Measurements from ENCODE around the gene RCL1. TPM values are rescaled to one million over a fixed set of nuclear protein-coding genes. Genes with fewer than 3 reads are reported as not detected.
"Not testable (repeated sequence)": the region's sequence is repeated elsewhere in the genome, so short reads cannot be mapped to it uniquely, and the experiment has no call there.

The RCL1 gene
- total and polyA plus RNA-seq, 7 experiments from 2014 or later, result 21.5 to 39.4 (median 24.2) TPM

DNA sequence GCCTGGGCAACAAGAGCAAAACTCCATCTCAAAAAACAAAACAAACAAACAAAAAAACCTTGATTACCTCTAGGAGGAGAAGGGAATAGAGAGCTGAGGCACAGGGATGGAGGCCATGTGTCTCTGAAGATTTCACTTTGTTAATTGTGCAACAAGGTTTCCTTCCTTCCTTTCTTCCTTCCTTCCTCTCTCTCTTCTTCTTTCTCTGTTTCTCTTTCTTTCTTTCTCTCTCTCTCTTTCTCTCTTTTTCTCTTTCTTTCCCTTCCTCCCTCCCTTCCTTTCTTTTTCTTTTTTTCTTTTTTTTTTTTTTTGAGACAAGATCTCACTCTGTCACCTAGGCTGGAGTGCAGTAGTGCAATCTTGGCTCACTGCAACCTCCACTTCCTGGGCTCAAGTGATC lies 38.2 kb upstream of the RCL1 start:
- CTCF ChIA-PET; H3K36me3 ChIP-seq (ENCODE audit: control insufficient read depth in 2 of 3, insufficient read depth in 3 of 3, low read length in 3 of 3); H3K27me3 ChIP-seq (ENCODE audit: control insufficient read depth in 2 of 2, insufficient read depth in 2 of 2, low read length in 2 of 2); H3K4me3 ChIP-seq (ENCODE audit: low read length); DNase-seq; H3K36me3 Mint-ChIP-seq; H3K9me3 ChIP-seq (ENCODE audit: control insufficient read depth in 2 of 3, low read length in 3 of 3); ATAC-seq; H3K27ac ChIP-seq (ENCODE audit: low read depth, low read length); H3K4me3 Mint-ChIP-seq; H3K27ac Mint-ChIP-seq; H3K4me1 ChIP-seq (ENCODE audit: control insufficient read depth in 2 of 2, insufficient read depth in 2 of 2, low read length in 2 of 2); H3K9me3 Mint-ChIP-seq: not testable (repeated sequence)
- H3K4me1 Mint-ChIP-seq, result peaks cover 0 to 11% (median 4%) of the 10 kb centered on the region in 7 donors
- peaks cover 0 to 13% (median 0%) of the 10 kb centered on the region in 5 donors for H3K27me3 Mint-ChIP-seq
- intact Hi-C loops (cut with micrococcal nuclease), result loop anchor here in 1 of 2 donors (5.0 to 10.0 kb wide), 2 partner anchors 152 to 510 kb away; no protein-coding TSS in a partner anchor
- POLR2A ChIA-PET, result interaction anchor here (0.6 kb wide), 1 partner anchor 1830 kb away, joined by 5 read pairs; no protein-coding TSS in a partner anchor

DNA sequence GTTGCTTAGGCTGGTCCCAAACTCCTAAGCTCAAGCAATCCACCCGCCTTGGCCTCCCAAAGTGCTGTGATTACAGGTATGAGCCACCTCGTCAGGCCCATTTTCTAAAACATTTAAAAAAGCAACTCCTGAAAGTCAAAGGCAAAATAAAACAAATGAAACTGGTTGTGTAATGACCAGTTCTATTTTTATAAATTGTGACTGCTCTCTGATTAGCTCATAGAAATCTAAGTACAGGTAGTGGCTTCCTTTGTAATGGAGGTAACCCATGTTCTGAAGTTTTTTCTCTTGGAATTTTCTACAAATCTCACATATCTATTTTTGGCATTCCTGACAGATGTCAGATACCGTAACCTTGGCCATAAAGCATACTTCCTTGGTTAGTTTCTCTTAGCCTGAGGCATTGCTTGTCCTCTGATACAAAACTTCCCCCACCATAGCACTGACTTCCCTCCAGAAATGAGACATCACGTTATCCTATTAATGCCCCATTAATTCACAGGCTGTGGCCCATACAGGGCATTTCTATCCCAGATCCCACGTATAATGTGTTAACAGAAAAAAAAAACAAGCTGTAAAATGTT lies 37.6 kb upstream of the RCL1 start:
- Mint-ChIP-seq H3K4me1 (peaks cover 0 to 8% (median 4%) of the 10 kb centered on the region in 7 donors), H3K36me3 (no peaks in the 10 kb centered on the region), H3K27me3 (peaks cover 0 to 13% (median 0%) of the 10 kb centered on the region in 5 donors), H3K4me3 (no peak overlapping the region), H3K9me3 (no peaks in the 10 kb centered on the region), H3K27ac (no peak overlapping the region)
- ChIA-PET POLR2A (interaction anchor here (0.6 kb wide), 1 partner anchor 1830 kb away, joined by 5 read pairs; no protein-coding TSS in a partner anchor), CTCF (no interaction called here)
- H3K4me3 ChIP-seq (ENCODE audit: low read length), result no peak overlapping the region
- intact Hi-C loops (cut with micrococcal nuclease), result loop anchor here in 1 of 2 donors (10.0 kb wide), 1 partner anchor 510 kb away; no protein-coding TSS in a partner anchor
- no peaks in the 10 kb centered on the region for H3K36me3 ChIP-seq (ENCODE audit: control insufficient read depth in 2 of 3, insufficient read depth in 3 of 3, low read length in 3 of 3)
- H3K9me3 ChIP-seq (ENCODE audit: control insufficient read depth in 2 of 3, low read length in 3 of 3), result no peaks in the 10 kb centered on the region
- no peaks in the 10 kb centered on the region for H3K27me3 ChIP-seq (ENCODE audit: control insufficient read depth in 2 of 2, insufficient read depth in 2 of 2, low read length in 2 of 2)
- H3K27ac ChIP-seq (ENCODE audit: low read depth, low read length), result no peak overlapping the region
- ATAC-seq (no peak), DNase-seq (no peak)
- peaks cover 0 to 3% of the 10 kb centered on the region in 2 donors for H3K4me1 ChIP-seq (ENCODE audit: control insufficient read depth in 2 of 2, insufficient read depth in 2 of 2, low read length in 2 of 2)

DNA sequence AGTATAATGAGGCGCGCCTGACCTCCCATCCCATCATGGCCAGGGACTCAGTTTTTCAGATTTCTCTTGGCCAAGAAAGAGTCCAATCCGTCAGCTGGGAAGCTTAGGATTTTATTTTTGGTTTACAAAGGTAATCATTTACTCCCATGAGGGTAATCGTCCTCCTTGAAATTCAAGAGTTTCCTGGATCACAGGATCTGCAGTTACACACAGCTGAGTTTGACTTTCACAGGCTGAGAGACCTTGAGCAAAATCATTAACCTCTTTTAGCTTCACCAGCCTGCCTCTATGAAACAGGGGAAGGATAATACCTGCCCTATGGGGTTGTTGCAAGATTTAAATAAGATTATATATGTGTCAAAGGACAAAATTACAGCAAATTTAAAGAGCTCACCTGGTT lies 36.3 kb upstream of the RCL1 start:
- Histone ChIP-seq H3K4me1 (ENCODE audit: control insufficient read depth in 2 of 2, insufficient read depth in 2 of 2, low read length in 2 of 2) (peaks cover 0 to 3% of the 10 kb centered on the region in 2 donors), H3K9me3 (ENCODE audit: control insufficient read depth in 2 of 3, low read length in 3 of 3) (no peaks in the 10 kb centered on the region), H3K27ac (ENCODE audit: low read depth, low read length) (no peak overlapping the region), H3K4me3 (ENCODE audit: low read length) (no peak overlapping the region), H3K27me3 (ENCODE audit: control insufficient read depth in 2 of 2, insufficient read depth in 2 of 2, low read length in 2 of 2) (no peaks in the 10 kb centered on the region), H3K36me3 (ENCODE audit: control insufficient read depth in 2 of 3, insufficient read depth in 3 of 3, low read length in 3 of 3) (no peaks in the 10 kb centered on the region)
- intact Hi-C loops (cut with micrococcal nuclease), result loop anchor here in 1 of 2 donors (10.0 kb wide), 1 partner anchor 508 kb away; no protein-coding TSS in a partner anchor
- DNase-seq (no peak), ATAC-seq (no peak)
- ChIA-PET POLR2A (interaction anchor here (0.6 kb wide), 1 partner anchor 855 kb away, joined by 3 read pairs; no protein-coding TSS in a partner anchor), CTCF (interaction anchor here (0.6 to 1.2 kb wide), 4 partner anchors 10 to 628 kb away, joined by 3 to 6 read pairs (median 4); no protein-coding TSS in a partner anchor)
- Mint-ChIP-seq H3K4me3 (no peak overlapping the region), H3K27me3 (peaks cover 0 to 15% (median 3%) of the 10 kb centered on the region in 5 donors), H3K4me1 (peaks cover 0 to 8% (median 4%) of the 10 kb centered on the region in 7 donors), H3K9me3 (no peaks in the 10 kb centered on the region), H3K36me3 (no peaks in the 10 kb centered on the region), H3K27ac (no peak overlapping the region)

DNA sequence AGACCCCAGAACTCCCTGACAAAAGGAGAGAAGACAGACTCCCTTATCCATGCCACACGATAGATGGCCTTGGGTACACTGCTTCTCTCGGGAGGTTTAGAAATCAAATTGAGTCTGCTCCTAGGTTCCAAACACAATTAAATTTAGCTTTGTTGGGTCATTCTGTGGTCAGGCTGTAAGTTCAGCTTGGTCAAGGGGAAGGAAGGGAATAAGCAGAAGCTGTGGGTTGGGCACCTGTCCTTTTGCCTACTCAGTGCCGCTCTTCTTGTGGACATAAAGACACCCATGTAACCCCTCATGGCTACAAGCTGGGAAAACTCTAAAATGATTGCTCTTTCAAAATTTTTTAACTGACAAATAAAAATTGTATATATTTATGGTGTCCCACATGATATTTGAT lies 32.6 kb upstream of the RCL1 start:
- Mint-ChIP-seq H3K36me3 (no peaks in the 10 kb centered on the region), H3K4me1 (peaks cover 0 to 20% (median 10%) of the 10 kb centered on the region in 7 donors)
- intact Hi-C loops (cut with micrococcal nuclease), result loop anchor here in 1 of 2 donors (10.0 kb wide), 2 partner anchors 75 to 295 kb away; no protein-coding TSS in a partner anchor

DNA sequence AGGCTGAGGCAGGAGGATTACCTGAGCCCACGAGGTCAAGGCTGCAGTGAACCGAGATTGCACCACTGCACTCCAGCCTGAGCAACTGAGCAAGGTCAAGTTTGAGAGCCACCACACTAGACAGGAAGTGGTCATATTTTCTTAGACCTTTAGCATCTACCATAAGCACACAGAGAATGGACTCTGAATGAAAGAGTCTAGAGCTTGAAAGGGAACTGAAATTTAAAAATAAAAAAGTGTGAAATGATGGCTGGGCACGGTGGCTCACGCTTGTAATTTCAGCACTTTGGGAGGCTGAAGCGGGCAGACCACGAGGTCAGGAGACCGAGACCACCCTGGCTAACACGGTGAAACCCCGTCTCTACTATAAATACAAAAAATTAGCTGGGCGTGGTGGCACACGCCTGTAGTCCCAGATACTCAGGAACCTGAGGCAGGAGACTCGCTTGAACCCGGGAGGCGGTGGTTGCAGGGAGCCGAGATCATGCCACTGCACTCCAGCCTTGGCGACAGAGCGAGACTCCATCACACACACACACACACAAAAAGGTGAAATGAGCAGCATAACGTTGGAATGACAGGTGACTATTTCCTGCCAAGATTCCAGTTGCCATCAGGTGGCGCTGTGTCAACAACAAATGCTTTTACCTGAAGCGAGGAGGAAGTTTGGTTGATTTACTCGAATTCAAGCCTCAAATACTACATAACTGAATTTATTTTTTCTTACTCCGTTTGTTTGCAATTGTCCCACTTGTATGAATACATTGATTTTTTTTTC lies 30.4 kb upstream of the RCL1 start:
- Histone ChIP-seq H3K27ac (ENCODE audit: low read depth, low read length) (no peak overlapping the region), H3K27me3 (ENCODE audit: control insufficient read depth in 2 of 2, insufficient read depth in 2 of 2, low read length in 2 of 2) (no peaks in the 10 kb centered on the region), H3K36me3 (ENCODE audit: control insufficient read depth in 2 of 3, insufficient read depth in 3 of 3, low read length in 3 of 3) (no peaks in the 10 kb centered on the region), H3K4me1 (ENCODE audit: control insufficient read depth in 2 of 2, insufficient read depth in 2 of 2, low read length in 2 of 2) (peaks cover 0 to 3% of the 10 kb centered on the region in 2 donors), H3K9me3 (ENCODE audit: control insufficient read depth in 2 of 3, low read length in 3 of 3) (no peaks in the 10 kb centered on the region), H3K4me3 (ENCODE audit: low read length) (no peak overlapping the region)
- no peaks in the 10 kb centered on the region for H3K9me3 Mint-ChIP-seq
- peak; percentile 79 for ATAC-seq
- ChIA-PET POLR2A (interaction anchor here (0.8 kb wide), 1 partner anchor 224 kb away, joined by 3 read pairs; no protein-coding TSS in a partner anchor), CTCF (interaction anchor here (0.6 to 4.8 kb wide), 14 partner anchors 11 to 838 kb away, joined by 3 to 25 read pairs (median 3); partner anchors contain the start of gene JAK2)
- peak; percentile 56 to 83 (median 76) for DNase-seq
- H3K27ac Mint-ChIP-seq, result peak overlapping the region in 5 of 9 donors; percentile 29 to 83 (median 51)
- peak overlapping the region; percentile 39 to 79 (median 64) for H3K4me3 Mint-ChIP-seq
- H3K27me3 Mint-ChIP-seq, result peaks cover 0 to 11% (median 7%) of the 10 kb centered on the region in 5 donors
- peaks cover 0 to 2% (median 0%) of the 10 kb centered on the region in 5 donors for H3K36me3 Mint-ChIP-seq
- intact Hi-C loops (cut with micrococcal nuclease), result loop anchor here (1.0 to 10.0 kb wide), 13 partner anchors 30 to 838 kb away; partner anchors contain the start of gene RCL1 (in 2 of the 2)
- H3K4me1 Mint-ChIP-seq, result peaks cover 0 to 20% (median 10%) of the 10 kb centered on the region in 7 donors

More for the DNA sequence above, 32.6 kb upstream of the RCL1 start:
- Histone ChIP-seq H3K36me3 (ENCODE audit: control insufficient read depth in 2 of 3, insufficient read depth in 3 of 3, low read length in 3 of 3) (no peaks in the 10 kb centered on the region), H3K27ac (ENCODE audit: low read depth, low read length) (no peak overlapping the region), H3K4me1 (ENCODE audit: control insufficient read depth in 2 of 2, insufficient read depth in 2 of 2, low read length in 2 of 2) (peaks cover 0 to 3% of the 10 kb centered on the region in 2 donors), H3K27me3 (ENCODE audit: control insufficient read depth in 2 of 2, insufficient read depth in 2 of 2, low read length in 2 of 2) (no peaks in the 10 kb centered on the region), H3K9me3 (ENCODE audit: control insufficient read depth in 2 of 3, low read length in 3 of 3) (no peaks in the 10 kb centered on the region), H3K4me3 (ENCODE audit: low read length) (no peak overlapping the region)
- CTCF ChIA-PET, result interaction anchor here (0.5 to 4.8 kb wide), 13 partner anchors 19 to 840 kb away, joined by 3 to 25 read pairs (median 4); partner anchors contain the start of genes AK3, PLPP6 and RCL1
- ATAC-seq, result peak; percentile 53
- POLR2A ChIA-PET, result interaction anchor here (1.0 kb wide), 1 partner anchor 869 kb away, joined by 4 read pairs; the partner anchor contains the start of gene RIC1
- H3K27ac Mint-ChIP-seq, result no peak overlapping the region
- H3K9me3 Mint-ChIP-seq, result no peaks in the 10 kb centered on the region
- DNase-seq, result no peak
- H3K4me3 Mint-ChIP-seq, result no peak overlapping the region
- peaks cover 0 to 11% (median 7%) of the 10 kb centered on the region in 5 donors for H3K27me3 Mint-ChIP-seq
